ENCODE data around the gene STX7.

STX7 gene

GRCh38 chr6:132512342-132512637 is 626 bp downstream of the STX7 start:
- no peak for DNase-seq
- H3K27ac ChIP-seq: peak overlapping the region; percentile 81 to 89
- H3K36me3 ChIP-seq: no peaks in the 10 kb centered on the region
- H3K4me3 ChIP-seq: peak overlapping the region; percentile 74 to 89
- intact Hi-C loops (cut with DNase I; ENCODE audit: low total_unique reads): no loop called here
- peaks cover 0 to 74% (median 34%) of the 10 kb centered on the region in 4 donors for H3K4me1 ChIP-seq
- H3K27me3 ChIP-seq: no peaks in the 10 kb centered on the region
- TF ChIP-seq, protein P1, sequence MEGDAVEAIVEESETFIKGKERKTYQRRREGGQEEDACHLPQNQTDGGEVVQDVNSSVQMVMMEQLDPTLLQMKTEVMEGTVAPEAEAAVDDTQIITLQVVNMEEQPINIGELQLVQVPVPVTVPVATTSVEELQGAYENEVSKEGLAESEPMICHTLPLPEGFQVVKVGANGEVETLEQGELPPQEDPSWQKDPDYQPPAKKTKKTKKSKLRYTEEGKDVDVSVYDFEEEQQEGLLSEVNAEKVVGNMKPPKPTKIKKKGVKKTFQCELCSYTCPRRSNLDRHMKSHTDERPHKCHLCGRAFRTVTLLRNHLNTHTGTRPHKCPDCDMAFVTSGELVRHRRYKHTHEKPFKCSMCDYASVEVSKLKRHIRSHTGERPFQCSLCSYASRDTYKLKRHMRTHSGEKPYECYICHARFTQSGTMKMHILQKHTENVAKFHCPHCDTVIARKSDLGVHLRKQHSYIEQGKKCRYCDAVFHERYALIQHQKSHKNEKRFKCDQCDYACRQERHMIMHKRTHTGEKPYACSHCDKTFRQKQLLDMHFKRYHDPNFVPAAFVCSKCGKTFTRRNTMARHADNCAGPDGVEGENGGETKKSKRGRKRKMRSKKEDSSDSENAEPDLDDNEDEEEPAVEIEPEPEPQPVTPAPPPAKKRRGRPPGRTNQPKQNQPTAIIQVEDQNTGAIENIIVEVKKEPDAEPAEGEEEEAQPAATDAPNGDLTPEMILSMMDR (IDR thresholded peaks at IDR 0.05): no peak
- no peaks in the 10 kb centered on the region for H3K9me3 ChIP-seq

GRCh38 chr6:132511831-132512220 is 1.1 kb downstream of the STX7 start:
- Histone ChIP-seq H3K27me3 (no peaks in the 10 kb centered on the region), H3K4me3 (peak overlapping the region; percentile 74 to 89), H3K36me3 (no peaks in the 10 kb centered on the region), H3K27ac (peak overlapping the region; percentile 81 to 89), H3K4me1 (peaks cover 0 to 78% (median 34%) of the 10 kb centered on the region in 4 donors), H3K9me3 (no peaks in the 10 kb centered on the region)
- DNase-seq: no peak
- TF ChIP-seq, protein P1 (IDR thresholded peaks at IDR 0.05): no peak
- intact Hi-C loops (cut with DNase I; ENCODE audit: low total_unique reads): no loop called here

- Histone ChIP-seq H3K4me3 (peak overlapping the region; percentile 74 to 89), H3K36me3 (no peaks in the 10 kb centered on the region), H3K9me3 (no peaks in the 10 kb centered on the region), H3K27me3 (no peaks in the 10 kb centered on the region), H3K27ac (peak overlapping the region; percentile 81 to 89), H3K4me1 (peaks cover 0 to 83% (median 34%) of the 10 kb centered on the region in 4 donors)
- intact Hi-C loops (cut with DNase I; ENCODE audit: low total_unique reads): no loop called here
- TF ChIP-seq, protein P1 (IDR thresholded peaks at IDR 0.05): no peak
- peak in 1 of 2 donors; percentile 49 for DNase-seq
These were observed 1.6 kb downstream of the STX7 start for GRCh38 chr6:132511210-132511830.

GRCh38 chr6:132506869-132507808 is 5.8 kb downstream of the STX7 start:
- H3K4me1 ChIP-seq: peaks cover 0 to 89% (median 33%) of the 10 kb centered on the region in 4 donors
- H3K9me3 ChIP-seq: no peaks in the 10 kb centered on the region
- DNase-seq: no peak
- no peak overlapping the region for H3K27ac ChIP-seq
- no peak overlapping the region for H3K4me3 ChIP-seq
- intact Hi-C loops (cut with DNase I; ENCODE audit: low total_unique reads): no loop called here
- H3K36me3 ChIP-seq: peaks cover 9 to 11% (median 10%) of the 10 kb centered on the region in 3 donors
- no peaks in the 10 kb centered on the region for H3K27me3 ChIP-seq
- TF ChIP-seq, protein P1 (IDR thresholded peaks at IDR 0.05): no peak

DNA sequence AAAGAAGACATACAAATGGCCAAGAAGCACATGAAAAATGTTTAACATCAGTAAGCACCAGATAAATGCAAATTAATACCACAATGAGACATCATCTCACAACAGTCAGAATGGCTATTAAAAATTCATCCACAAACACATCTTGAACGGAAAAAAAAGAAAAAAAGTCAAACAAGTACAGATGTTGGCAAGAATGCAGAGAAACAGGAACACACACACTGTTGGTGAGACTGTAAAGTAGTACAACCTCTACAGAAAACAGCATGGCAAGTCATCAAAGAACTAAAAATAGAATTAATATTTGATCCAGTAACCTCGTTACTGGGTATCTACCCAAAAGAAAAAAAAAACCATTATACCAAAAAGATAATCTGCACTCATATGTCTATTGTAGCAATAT is 6.5 kb downstream of the STX7 start:
- H3K4me3 ChIP-seq: no peak overlapping the region
- DNase-seq: no peak
- peaks cover 16 to 18% (median 17%) of the 10 kb centered on the region in 3 donors for H3K36me3 ChIP-seq
- H3K27me3 ChIP-seq: no peaks in the 10 kb centered on the region
- intact Hi-C loops (cut with DNase I; ENCODE audit: low total_unique reads): no loop called here
- no peak overlapping the region for H3K27ac ChIP-seq
- H3K9me3 ChIP-seq: no peaks in the 10 kb centered on the region
- TF ChIP-seq, protein P1 (IDR thresholded peaks at IDR 0.05): no peak
- peaks cover 0 to 83% (median 33%) of the 10 kb centered on the region in 4 donors for H3K4me1 ChIP-seq
